SK-N-MC (cell line): Measurements from ENCODE around the gene SIDT1.

Source experiments
- DNase-seq: peaks from one replicate; pipeline ENCODE4 v3.0.0-alpha.2; 2011; ENCODE audit warnings: low read depth, low spot score
- H3K27ac ChIP-seq: fragments of 200-600 bp; sonication (generic); 2 replicates; pipeline ENCODE4 v1.5.1; 2016; ENCODE audit warnings: mixed run types
- H3K36me3 ChIP-seq: fragments of 200-600 bp; sonication (generic); 2 replicates; pipeline ENCODE4 v1.6.1; 2017; ENCODE audit warnings: antibody characterized with exemption, low read length, mixed read lengths; ENCODE audit not compliant: insufficient read depth
- H3K4me3 ChIP-seq: fragments of 200-600 bp; sonication (generic); 2 replicates; pipeline ENCODE4 v1.5.1; 2016
- H3K9ac ChIP-seq: fragments of 200-600 bp; sonication (generic); 2 replicates; pipeline ENCODE4 v1.8.0; 2017; ENCODE audit warnings: mixed run types, mixed read lengths; ENCODE audit not compliant: insufficient read length
- H3K9me3 ChIP-seq: fragments of 200-600 bp; sonication (generic); 2 replicates; pipeline ENCODE4 v1.6.1; 2017; ENCODE audit warnings: low read depth, mild to moderate bottlenecking, antibody characterized with exemption, low read length, moderate library complexity, mixed read lengths
- EZH2 ChIP-seq: fragments of 200-600 bp; sonication (generic); IDR thresholded peaks from one replicate; pipeline ENCODE4 v1.6.1; 2017; ENCODE audit warnings: antibody characterized with exemption
- FOXP2 ChIP-seq: optimal IDR thresholded peaks from 2 replicates; pipeline ENCODE3; 2011; ENCODE audit warnings: mild to moderate bottlenecking, moderate library complexity; ENCODE audit not compliant: insufficient read depth; ENCODE audit errors: extremely low read length, control extremely low read depth
- POLR2AphosphoS5 ChIP-seq: IDR thresholded peaks from 2 replicates; pipeline ENCODE4 v1.6.1; 2012; ENCODE audit warnings: mild to moderate bottlenecking, low read depth, low read length, borderline replicate concordance

SIDT1 gene

GRCh38 chr3:113615976-113616375, 83.6 kb downstream of the SIDT1 start:
- Histone ChIP-seq H3K9ac (no peak overlapping the region), H3K9me3 (no peaks in the 10 kb centered on the region), H3K36me3 (no peaks in the 10 kb centered on the region), H3K4me3 (no peak overlapping the region), H3K27ac (no peak overlapping the region)
- TF ChIP-seq EZH2 (no peak), FOXP2 (no peak), POLR2AphosphoS5 (no peak)
- no peak for DNase-seq

GRCh38 chr3:113617726-113618125, 85.4 kb downstream of the SIDT1 start:
- TF ChIP-seq EZH2 (no peak), POLR2AphosphoS5 (no peak), FOXP2 (no peak)
- H3K9me3 ChIP-seq: no peaks in the 10 kb centered on the region
- no peak overlapping the region for H3K9ac ChIP-seq
- no peaks in the 10 kb centered on the region for H3K36me3 ChIP-seq
- no peak for DNase-seq
- no peak overlapping the region for H3K27ac ChIP-seq
- no peak overlapping the region for H3K4me3 ChIP-seq

GRCh38 chr3:113620091-113620490, 87.7 kb downstream of the SIDT1 start:
- no peak overlapping the region for H3K4me3 ChIP-seq
- TF ChIP-seq FOXP2 (no peak), EZH2 (no peak), POLR2AphosphoS5 (no peak)
- H3K9ac ChIP-seq: no peak overlapping the region
- H3K27ac ChIP-seq: no peak overlapping the region
- no peak for DNase-seq
- no peaks in the 10 kb centered on the region for H3K9me3 ChIP-seq
- no peaks in the 10 kb centered on the region for H3K36me3 ChIP-seq

DNA sequence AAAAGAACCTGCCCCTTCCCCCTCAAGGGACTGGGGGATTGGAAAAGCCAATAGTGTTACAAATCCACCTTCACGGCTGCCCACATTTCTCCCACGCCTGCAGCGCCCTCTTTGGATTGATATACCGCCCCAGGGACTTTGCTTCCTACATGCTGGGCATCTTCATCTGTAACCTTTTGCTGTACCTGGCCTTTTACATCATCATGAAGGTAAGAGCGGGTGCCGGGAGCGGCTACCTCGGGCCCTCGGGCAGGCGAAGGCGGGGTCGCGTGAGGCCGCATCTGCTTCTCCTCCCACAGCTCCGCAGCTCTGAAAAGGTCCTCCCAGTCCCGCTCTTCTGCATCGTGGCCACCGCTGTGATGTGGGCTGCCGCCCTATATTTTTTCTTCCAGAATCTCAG, 91.0 kb downstream of the SIDT1 start:
- Histone ChIP-seq H3K4me3 (no peak overlapping the region), H3K9ac (no peak overlapping the region), H3K36me3 (no peaks in the 10 kb centered on the region), H3K9me3 (no peaks in the 10 kb centered on the region), H3K27ac (no peak overlapping the region)
- DNase-seq: no peak
- TF ChIP-seq POLR2AphosphoS5 (no peak), FOXP2 (no peak), EZH2 (no peak)

GRCh38 chr3:113623811-113624210, 91.5 kb downstream of the SIDT1 start:
- no peak overlapping the region for H3K9ac ChIP-seq
- DNase-seq: no peak
- TF ChIP-seq FOXP2: no peak
- no peak for TF ChIP-seq EZH2
- TF ChIP-seq POLR2AphosphoS5: no peak
- H3K36me3 ChIP-seq: no peaks in the 10 kb centered on the region
- H3K4me3 ChIP-seq: no peak overlapping the region
- no peak overlapping the region for H3K27ac ChIP-seq
- no peaks in the 10 kb centered on the region for H3K9me3 ChIP-seq

- no peak for DNase-seq
- Histone ChIP-seq H3K4me3 (no peak overlapping the region), H3K27ac (no peak overlapping the region), H3K9me3 (no peaks in the 10 kb centered on the region), H3K9ac (no peak overlapping the region), H3K36me3 (no peaks in the 10 kb centered on the region)
- TF ChIP-seq EZH2 (no peak), FOXP2 (no peak), POLR2AphosphoS5 (no peak)
Observed at GRCh38 chr3:113625834-113626233, 93.5 kb downstream of the SIDT1 start.

GRCh38 chr3:113626503-113627371, 94.4 kb downstream of the SIDT1 start:
- H3K36me3 ChIP-seq: no peaks in the 10 kb centered on the region
- H3K27ac ChIP-seq: no peak overlapping the region
- H3K9me3 ChIP-seq: no peaks in the 10 kb centered on the region
- H3K9ac ChIP-seq: no peak overlapping the region
- TF ChIP-seq POLR2AphosphoS5 (no peak), EZH2 (no peak), FOXP2 (no peak)
- no peak for DNase-seq
- no peak overlapping the region for H3K4me3 ChIP-seq

GRCh38 chr3:113628316-113628715, 96.0 kb downstream of the SIDT1 start:
- Histone ChIP-seq H3K4me3 (no peak overlapping the region), H3K36me3 (no peaks in the 10 kb centered on the region), H3K9ac (no peak overlapping the region), H3K9me3 (no peaks in the 10 kb centered on the region), H3K27ac (no peak overlapping the region)
- no peak for TF ChIP-seq EZH2
- TF ChIP-seq FOXP2: no peak
- TF ChIP-seq POLR2AphosphoS5: no peak
- DNase-seq: no peak
